Stimulated activated CD8-positive, alpha-beta memory T cell treated with anti-CD3 and anti-CD28 coated beads, Interleukin-15, amount 100 ng/mL, for 4 hours (primary cell): ENCODE measurements around the gene SOX10.
"Not testable (repeated sequence)": the region's sequence is repeated elsewhere in the genome, so short reads cannot be mapped to it uniquely, and the experiment has no call there.

Experiments
- DNase-seq, 2 donors: peaks; one replicate each; pipeline ENCODE4 v3.0.0-alpha.2; 2020; ENCODE audit warnings: low read depth in 2 of 2

Gene SOX10

GRCh38 chr22:37985751-37986281, 1.5 kb upstream of the SOX10 start:
- DNase-seq: no peak

GRCh38 chr22:37985050-37985585, 763 bp upstream of the SOX10 start:
- no peak for DNase-seq

- DNase-seq: no peak
These were observed 1.2 kb downstream of the SOX10 start for GRCh38 chr22:37982938-37983859.

- DNase-seq: no peak
These were observed 2.1 kb downstream of the SOX10 start for GRCh38 chr22:37982151-37982785.

GRCh38 chr22:37981282-37982011, 2.9 kb downstream of the SOX10 start:
- no peak for DNase-seq

- DNase-seq: no peak
These were observed 4.6 kb downstream of the SOX10 start for GRCh38 chr22:37979782-37980181.

- DNase-seq: no peak
These were observed 7.8 kb downstream of the SOX10 start for GRCh38 chr22:37976547-37976946.

- not testable (repeated sequence) for DNase-seq
These were observed 8.3 kb downstream of the SOX10 start for GRCh38 chr22:37976022-37976421.

- no peak for DNase-seq
These were observed 9.2 kb downstream of the SOX10 start for GRCh38 chr22:37975153-37975552.

GRCh38 chr22:37973271-37974170, 10.8 kb downstream of the SOX10 start:
- DNase-seq: no peak

- DNase-seq: no peak
These were observed 11.8 kb downstream of the SOX10 start for GRCh38 chr22:37972527-37972926.

- DNase-seq: no peak
These were observed 12.6 kb downstream of the SOX10 start for GRCh38 chr22:37971475-37972434.

GRCh38 chr22:37970864-37971263, 13.5 kb downstream of the SOX10 start:
- no peak for DNase-seq

- no peak for DNase-seq
These were observed 15.7 kb downstream of the SOX10 start for GRCh38 chr22:37968452-37969251.

- no peak for DNase-seq
These were observed 16.5 kb downstream of the SOX10 start for GRCh38 chr22:37967637-37968451.

- DNase-seq: no peak
These were observed 17.2 kb downstream of the SOX10 start for GRCh38 chr22:37967147-37967546.

GRCh38 chr22:37965940-37966664, 18.3 kb downstream of the SOX10 start:
- DNase-seq: no peak
